ENCODE measurements around the gene ZNF652.

The ZNF652 gene

DNA sequence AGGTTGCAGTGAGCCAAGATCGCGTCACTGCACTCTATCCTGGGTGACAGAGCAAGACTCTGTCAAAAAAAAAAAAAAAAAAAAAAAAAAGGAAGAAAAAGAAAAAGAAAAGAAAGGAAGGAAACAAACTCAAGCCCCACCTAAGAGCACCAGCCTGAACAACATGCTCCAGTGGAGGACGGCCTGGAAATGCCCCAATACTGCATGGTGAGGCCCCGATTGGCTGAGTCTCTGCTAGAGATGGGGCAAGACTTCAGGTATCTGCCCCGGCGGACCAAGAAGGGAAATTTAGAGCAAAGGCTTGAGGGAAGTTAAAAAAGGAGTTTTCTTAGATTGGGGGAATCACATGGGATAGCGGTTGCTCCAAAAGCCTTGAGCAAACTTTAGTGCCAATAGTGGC, 10.4 kb upstream of the ZNF652 start:
- no peaks in the 10 kb centered on the region for H3K9me2 ChIP-seq (replicated peaks; ENCODE audit: insufficient read depth, low read length)
- no peaks in the 10 kb centered on the region for H3K36me3 ChIP-seq (replicated peaks; ENCODE audit: insufficient read depth, low read length)
- H3K4me2 ChIP-seq (ENCODE audit: low read depth, low read length) = no peak overlapping the region
- H3K4me3 ChIP-seq (ENCODE audit: low read length) = no peak overlapping the region
- H3K9ac ChIP-seq (ENCODE audit: low read length) = no peak overlapping the region
- H3K27ac ChIP-seq (ENCODE audit: low read length) = no peak overlapping the region
- no peak overlapping the region for H2AFZ ChIP-seq (ENCODE audit: low read length)
- H3K27me3 ChIP-seq (replicated peaks; ENCODE audit: insufficient read depth, low read length) = no peaks in the 10 kb centered on the region
- H3K4me1 ChIP-seq (ENCODE audit: low read length) = no peaks in the 10 kb centered on the region
- no peaks in the 10 kb centered on the region for H4K20me1 ChIP-seq (ENCODE audit: insufficient read depth, low read length)
- no peaks in the 10 kb centered on the region for H3K9me3 ChIP-seq (replicated peaks; ENCODE audit: insufficient read depth, low read length)
- DNase-seq = no peak
- TF ChIP-seq EZH2 (optimal IDR thresholded peaks at IDR 0.05; ENCODE audit: low read depth, low read length) (no peak), EZH2phosphoT487 (IDR thresholded peaks at IDR 0.05; ENCODE audit: low read length) (no peak)
- TF ChIP-seq, protein P1, sequence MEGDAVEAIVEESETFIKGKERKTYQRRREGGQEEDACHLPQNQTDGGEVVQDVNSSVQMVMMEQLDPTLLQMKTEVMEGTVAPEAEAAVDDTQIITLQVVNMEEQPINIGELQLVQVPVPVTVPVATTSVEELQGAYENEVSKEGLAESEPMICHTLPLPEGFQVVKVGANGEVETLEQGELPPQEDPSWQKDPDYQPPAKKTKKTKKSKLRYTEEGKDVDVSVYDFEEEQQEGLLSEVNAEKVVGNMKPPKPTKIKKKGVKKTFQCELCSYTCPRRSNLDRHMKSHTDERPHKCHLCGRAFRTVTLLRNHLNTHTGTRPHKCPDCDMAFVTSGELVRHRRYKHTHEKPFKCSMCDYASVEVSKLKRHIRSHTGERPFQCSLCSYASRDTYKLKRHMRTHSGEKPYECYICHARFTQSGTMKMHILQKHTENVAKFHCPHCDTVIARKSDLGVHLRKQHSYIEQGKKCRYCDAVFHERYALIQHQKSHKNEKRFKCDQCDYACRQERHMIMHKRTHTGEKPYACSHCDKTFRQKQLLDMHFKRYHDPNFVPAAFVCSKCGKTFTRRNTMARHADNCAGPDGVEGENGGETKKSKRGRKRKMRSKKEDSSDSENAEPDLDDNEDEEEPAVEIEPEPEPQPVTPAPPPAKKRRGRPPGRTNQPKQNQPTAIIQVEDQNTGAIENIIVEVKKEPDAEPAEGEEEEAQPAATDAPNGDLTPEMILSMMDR (IDR thresholded peaks at IDR 0.05; ENCODE audit: low read length) = no peak
- no peaks in the 10 kb centered on the region for H3F3A ChIP-seq (ENCODE audit: insufficient read depth, low read length)
- no peaks in the 10 kb centered on the region for H3K79me2 ChIP-seq (ENCODE audit: low read length)

DNA sequence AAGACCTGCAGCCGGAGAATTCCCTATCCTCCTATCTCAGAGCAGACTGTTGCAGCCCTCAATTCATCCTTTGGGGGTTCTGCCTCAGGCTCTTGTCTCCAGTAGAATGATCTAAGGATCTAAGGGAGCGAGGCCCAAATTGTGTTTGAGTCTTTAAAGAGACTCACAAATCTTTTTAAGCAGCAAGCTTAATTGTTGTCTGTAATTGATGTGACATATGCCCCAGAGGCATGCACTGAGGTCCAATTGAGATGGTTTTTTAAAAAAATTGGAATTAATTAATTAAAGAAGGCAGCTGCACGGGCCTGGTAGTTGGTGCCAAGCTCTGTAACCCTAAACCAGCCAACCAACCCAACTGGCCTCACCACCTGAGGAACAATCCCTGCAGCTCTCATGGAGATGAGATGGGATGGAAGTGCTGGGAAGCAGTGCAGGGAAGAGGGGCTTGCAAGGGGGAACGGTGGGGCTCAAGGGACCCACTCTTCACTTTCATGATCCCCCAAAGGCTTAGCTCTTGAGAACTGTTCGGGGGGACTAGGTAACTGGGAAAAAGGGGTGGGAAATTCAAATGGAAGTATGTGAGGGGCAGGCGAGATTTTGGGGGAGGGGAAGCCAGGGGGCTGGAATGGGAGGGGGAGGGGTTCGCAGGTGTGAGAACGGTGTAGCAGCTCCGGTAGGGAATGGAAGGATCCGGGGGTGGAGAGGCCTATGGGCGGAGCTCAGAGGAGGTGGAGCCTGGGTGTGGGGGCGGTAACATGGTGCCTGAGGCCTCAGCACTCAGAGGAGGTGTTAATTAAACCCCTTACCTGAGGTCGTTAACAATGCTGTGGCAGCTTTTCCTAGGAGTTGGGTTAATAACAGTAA, 9.2 kb upstream of the ZNF652 start:
- Histone ChIP-seq H3K4me2 (ENCODE audit: low read depth, low read length) (no peak overlapping the region), H3K79me2 (ENCODE audit: low read length) (no peaks in the 10 kb centered on the region), H3K27ac (ENCODE audit: low read length) (no peak overlapping the region), H3K4me1 (ENCODE audit: low read length) (peaks cover under 1% of the 10 kb centered on the region; the same call in 1 of the 2 replicates), H3K36me3 (replicated peaks; ENCODE audit: insufficient read depth, low read length) (no peaks in the 10 kb centered on the region), H2AFZ (ENCODE audit: low read length) (no peak overlapping the region), H3K27me3 (replicated peaks; ENCODE audit: insufficient read depth, low read length) (no peaks in the 10 kb centered on the region), H4K20me1 (ENCODE audit: insufficient read depth, low read length) (no peaks in the 10 kb centered on the region), H3K9ac (ENCODE audit: low read length) (no peak overlapping the region), H3F3A (ENCODE audit: insufficient read depth, low read length) (no peaks in the 10 kb centered on the region), H3K9me2 (replicated peaks; ENCODE audit: insufficient read depth, low read length) (no peaks in the 10 kb centered on the region), H3K9me3 (replicated peaks; ENCODE audit: insufficient read depth, low read length) (no peaks in the 10 kb centered on the region), H3K4me3 (ENCODE audit: low read length) (no peak overlapping the region)
- DNase-seq = no peak
- TF ChIP-seq, protein P1 (IDR thresholded peaks at IDR 0.05; ENCODE audit: low read length) = no peak
- no peak for TF ChIP-seq EZH2 (optimal IDR thresholded peaks at IDR 0.05; ENCODE audit: low read depth, low read length)
- no peak for TF ChIP-seq EZH2phosphoT487 (IDR thresholded peaks at IDR 0.05; ENCODE audit: low read length)

DNA sequence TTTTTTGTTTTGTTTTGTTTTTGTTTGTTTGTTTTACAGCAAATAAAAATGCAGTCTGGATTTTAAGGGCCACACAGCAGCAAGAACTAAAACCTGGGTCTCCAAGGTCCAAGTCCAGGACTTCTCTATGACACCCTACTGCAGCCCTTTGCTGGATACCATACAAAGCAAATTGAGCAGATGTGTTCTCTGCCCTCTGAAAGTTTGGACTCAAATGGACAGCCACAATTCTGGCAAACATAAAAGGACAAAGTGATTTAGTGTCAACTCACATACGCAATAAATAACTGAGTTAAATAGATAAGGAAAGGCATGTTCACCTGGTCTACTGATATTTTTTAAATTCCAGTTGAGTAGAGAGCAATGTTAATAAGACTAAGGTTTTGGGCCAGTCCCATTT, 7.7 kb upstream of the ZNF652 start:
- DNase-seq = no peak
- H3K27ac ChIP-seq (ENCODE audit: low read length) = no peak overlapping the region
- H3K79me2 ChIP-seq (ENCODE audit: low read length) = no peaks in the 10 kb centered on the region
- H4K20me1 ChIP-seq (ENCODE audit: insufficient read depth, low read length) = no peaks in the 10 kb centered on the region
- peaks cover 5% of the 10 kb centered on the region for H3F3A ChIP-seq (ENCODE audit: insufficient read depth, low read length)
- H3K27me3 ChIP-seq (replicated peaks; ENCODE audit: insufficient read depth, low read length) = no peaks in the 10 kb centered on the region
- no peaks in the 10 kb centered on the region for H3K36me3 ChIP-seq (replicated peaks; ENCODE audit: insufficient read depth, low read length)
- H3K4me2 ChIP-seq (ENCODE audit: low read depth, low read length) = no peak overlapping the region
- TF ChIP-seq, protein P1 (IDR thresholded peaks at IDR 0.05; ENCODE audit: low read length) = no peak
- TF ChIP-seq EZH2phosphoT487 (IDR thresholded peaks at IDR 0.05; ENCODE audit: low read length) = no peak
- no peak for TF ChIP-seq EZH2 (optimal IDR thresholded peaks at IDR 0.05; ENCODE audit: low read depth, low read length)
- H3K4me3 ChIP-seq (ENCODE audit: low read length) = no peak overlapping the region
- H3K9me2 ChIP-seq (replicated peaks; ENCODE audit: insufficient read depth, low read length) = no peaks in the 10 kb centered on the region
- peaks cover 12% of the 10 kb centered on the region for H3K4me1 ChIP-seq (ENCODE audit: low read length)
- no peaks in the 10 kb centered on the region for H3K9me3 ChIP-seq (replicated peaks; ENCODE audit: insufficient read depth, low read length)
- H3K9ac ChIP-seq (ENCODE audit: low read length) = no peak overlapping the region
- no peak overlapping the region for H2AFZ ChIP-seq (ENCODE audit: low read length)
